HCEC 1CT (cell line): ENCODE results near the gene AKT2.

ENCODE experiments used
- DNase-seq: peaks from one replicate; pipeline ENCODE4 v3.0.0-alpha.2; 2017

The AKT2 gene

DNA sequence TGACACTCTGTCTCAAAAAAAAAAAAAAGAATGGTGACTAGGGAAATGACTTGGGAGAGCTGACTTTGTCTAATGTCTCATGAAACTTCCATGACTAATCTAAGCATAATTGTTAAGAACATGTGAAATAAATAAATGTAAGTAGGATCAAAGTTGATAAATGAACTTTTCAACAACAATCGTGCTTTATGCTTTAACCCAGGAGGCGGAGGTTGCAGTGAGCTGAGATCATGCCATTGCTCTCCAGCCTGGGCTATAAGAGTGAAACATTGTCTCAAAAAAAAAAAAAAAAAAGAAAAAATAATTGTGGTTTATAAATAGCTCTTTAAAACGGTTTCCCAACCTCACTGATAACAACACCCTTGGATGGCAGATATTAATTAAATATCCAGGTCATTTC lies 12.9 kb upstream of the AKT2 start:
- no peak for DNase-seq

DNA sequence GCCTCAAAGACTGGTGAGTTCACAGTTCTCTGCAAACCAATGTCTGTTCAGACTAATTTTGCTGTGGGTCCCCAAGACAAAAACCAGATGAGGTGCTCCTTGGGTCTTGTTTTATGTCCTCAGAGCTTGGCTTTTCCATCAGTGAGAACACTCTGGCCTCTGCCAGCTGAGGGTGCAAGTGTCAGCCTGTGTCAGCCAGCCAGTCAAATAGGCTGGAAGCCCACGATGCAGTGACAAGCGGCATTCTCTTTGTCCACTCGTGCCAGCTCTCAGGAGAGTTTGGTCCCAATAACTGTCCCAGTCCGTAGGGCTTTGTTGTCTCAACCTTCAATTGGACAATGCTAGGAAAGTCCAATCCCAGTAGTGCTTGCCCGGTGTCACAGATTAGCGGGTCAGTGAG lies 9.4 kb upstream of the AKT2 start:
- no peak for DNase-seq

DNA sequence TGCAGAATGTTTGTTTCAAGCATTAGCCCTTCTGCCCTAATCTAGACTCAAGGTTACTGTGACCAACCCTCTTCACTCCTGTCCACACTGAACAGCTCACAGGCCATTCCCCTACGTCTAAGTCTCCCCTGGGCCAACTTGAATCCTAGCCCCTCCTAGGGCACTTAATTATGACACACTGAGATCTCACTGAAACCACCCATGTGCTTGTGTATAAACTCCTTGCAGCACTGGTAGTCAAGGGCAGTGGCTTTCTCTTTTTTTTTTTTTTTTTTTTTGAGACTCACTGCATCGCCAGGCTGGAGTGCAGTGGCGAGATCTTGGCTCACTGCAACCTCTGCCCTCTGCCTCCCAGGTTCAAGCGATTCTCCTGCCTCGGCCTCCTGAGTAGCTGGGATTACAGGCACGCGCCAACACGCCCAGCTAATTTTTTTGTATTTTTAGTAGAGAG lies 1.9 kb upstream of the AKT2 start:
- no peak for DNase-seq

DNA sequence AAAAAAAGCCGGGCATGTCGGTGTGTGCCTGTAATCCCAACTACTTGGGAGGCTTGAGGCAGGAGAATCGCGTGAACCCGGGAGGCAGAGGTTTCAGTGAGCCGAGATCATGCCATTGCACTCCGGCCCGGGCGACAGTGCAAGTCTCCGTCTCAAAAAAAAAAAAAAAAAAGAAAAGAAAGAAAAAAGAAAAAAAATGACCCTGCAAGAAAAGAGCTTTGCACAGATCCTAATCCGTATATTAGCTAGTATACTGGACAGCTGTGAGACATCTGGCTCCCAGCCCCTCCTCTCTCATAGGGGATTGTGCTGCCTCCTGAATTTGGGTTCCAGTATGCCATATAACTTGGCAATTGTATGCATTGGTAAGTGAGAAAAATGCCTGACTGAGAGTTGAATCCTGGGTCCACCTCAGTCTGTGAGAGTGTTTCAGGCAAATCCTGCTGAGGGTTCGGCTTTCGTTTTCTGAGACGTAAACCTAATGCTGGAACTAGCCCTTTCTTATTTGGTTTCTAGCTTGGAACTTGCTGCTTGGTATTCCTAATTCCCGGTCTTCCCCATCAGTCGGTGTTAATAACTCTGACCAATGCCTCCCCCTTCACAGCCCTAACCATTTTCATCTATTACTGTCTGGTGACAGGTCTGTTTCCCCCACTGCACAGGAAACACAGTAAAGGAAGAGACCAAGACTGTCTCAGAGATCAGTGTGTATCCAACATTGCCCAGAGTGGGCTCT lies 1.3 kb upstream of the AKT2 start:
- DNase-seq, result no peak

DNA sequence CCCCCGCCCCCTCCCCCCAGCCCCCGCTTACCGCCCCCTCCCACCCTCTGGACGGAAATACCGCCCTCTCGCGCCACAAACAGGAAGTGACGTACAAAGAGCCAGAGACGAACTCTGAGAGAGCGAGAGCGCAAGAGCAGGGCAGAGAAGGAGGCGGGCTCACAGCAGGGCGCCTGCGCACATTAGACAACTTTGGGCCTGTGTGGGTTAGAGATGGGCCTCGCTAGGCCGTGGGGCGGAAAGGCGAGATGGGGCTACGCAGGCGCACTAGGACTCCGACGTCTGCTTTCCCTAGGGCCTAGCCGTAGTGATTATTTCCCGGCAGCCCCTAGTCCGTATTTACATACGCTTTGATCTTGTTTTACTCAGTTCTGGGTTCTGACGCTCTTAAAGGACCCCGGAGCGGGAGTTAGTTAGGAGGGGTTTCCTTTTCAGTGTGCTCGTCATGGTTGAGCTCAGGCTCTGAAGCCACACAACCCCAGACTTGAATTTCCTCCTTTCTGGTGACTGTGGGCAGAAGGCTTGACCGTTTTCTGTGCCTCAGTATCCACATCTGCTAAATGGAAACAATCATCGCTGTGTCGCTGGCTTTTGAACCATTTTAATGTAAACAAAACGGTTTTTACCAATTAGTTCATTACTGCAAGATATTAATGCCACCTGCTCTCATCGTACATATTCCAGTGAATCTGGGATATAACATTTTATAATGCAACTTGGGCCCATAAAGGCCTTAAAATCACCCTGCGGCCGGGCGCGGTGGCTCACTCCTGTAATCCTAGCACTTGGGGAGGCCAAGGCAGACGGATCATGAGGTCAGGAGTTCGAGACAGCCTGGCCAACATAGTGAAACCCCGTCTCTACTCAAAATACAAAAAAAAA lies 449 bp upstream of the AKT2 start:
- DNase-seq, result peak; percentile 100

DNA sequence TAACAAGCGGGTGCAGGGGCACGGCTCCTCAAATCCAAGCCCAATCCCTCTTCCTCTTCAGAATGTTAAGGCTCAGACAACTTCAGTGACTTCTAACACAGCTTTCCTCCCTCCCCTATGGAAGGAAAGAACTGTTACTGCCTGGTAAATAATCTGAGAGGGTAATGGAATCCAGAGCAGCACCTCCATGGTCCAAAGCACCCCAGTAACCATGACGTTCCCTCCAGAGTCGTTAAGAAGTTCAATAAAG lies 969 bp downstream of the AKT2 start:
- no peak for DNase-seq

DNA sequence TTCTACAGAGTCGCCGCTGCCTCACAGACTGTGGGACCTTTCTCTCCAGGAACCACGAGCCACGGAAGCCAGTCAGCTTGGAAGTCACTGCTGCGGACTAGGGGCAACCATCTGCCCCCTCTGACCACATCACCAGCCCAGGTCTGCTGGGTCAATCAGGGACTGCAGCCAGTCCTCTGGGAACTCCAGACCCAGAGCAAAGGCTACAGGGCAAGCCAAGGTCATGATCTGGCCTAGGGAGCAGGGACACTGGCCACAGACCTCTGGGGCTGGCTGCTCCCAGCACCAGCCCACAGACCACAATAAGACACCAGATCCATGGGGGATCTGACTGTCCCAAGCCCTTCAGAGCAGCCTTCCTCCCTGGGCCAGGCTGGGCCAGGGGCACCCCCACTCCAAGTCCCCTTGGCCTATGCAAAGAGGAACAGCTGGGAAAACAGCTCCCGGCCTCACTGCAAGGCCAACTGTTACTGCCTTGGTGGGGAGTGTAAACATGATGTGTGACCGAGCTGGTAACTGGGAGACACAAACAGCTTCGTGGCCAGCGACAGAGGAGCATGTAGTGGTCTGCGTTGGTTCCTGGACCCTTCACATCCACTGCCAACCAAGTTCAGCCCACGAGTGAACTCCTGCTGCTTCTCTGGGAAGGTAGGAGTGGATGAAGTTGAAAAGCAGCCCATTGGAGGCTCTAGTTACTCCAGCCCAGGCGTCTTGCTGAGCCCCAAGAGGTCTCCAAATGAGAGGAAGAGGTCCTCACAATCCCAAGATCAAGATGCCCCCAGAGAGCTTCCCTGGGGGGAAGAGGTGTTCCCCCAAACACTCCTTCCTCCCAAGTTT lies 1.5 kb downstream of the AKT2 start:
- no peak for DNase-seq

DNA sequence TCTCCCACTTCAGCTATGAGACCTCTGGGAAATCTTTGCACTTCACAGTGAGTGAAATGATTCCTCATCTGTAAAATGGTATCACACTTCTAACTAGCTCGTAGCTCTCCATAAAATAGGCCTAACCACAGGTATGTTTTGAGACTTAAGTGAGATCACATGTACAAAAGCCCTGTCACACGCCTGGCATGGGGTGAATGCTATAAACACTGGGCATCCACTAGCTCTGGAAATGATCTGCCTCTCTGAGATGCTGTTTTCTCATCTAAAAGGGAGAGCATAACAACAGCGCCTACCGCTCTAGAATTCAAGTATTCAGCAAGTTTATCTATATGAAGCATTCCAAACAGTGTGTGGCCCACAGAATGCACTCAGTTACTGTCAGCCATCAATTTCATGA lies 2.2 kb downstream of the AKT2 start:
- peak; percentile 9 for DNase-seq

DNA sequence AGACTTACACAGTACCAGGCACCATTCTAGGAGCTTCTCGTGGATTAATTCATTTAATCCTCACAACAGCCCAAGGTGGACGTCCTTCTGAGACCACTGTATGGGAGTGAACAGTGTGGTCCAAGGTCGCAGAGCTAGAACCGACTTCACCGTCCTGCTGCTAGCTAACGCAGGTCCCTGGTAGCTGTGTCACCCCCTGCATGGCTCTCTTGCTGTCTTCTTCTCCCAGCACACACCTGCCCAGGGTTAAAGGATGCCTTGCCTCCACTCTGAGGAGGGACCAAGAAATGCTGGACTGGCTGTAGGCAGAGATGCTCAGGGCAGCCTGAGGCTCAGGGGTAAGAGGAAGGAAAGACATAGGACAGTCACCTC lies 3.0 kb downstream of the AKT2 start:
- DNase-seq, result no peak

DNA sequence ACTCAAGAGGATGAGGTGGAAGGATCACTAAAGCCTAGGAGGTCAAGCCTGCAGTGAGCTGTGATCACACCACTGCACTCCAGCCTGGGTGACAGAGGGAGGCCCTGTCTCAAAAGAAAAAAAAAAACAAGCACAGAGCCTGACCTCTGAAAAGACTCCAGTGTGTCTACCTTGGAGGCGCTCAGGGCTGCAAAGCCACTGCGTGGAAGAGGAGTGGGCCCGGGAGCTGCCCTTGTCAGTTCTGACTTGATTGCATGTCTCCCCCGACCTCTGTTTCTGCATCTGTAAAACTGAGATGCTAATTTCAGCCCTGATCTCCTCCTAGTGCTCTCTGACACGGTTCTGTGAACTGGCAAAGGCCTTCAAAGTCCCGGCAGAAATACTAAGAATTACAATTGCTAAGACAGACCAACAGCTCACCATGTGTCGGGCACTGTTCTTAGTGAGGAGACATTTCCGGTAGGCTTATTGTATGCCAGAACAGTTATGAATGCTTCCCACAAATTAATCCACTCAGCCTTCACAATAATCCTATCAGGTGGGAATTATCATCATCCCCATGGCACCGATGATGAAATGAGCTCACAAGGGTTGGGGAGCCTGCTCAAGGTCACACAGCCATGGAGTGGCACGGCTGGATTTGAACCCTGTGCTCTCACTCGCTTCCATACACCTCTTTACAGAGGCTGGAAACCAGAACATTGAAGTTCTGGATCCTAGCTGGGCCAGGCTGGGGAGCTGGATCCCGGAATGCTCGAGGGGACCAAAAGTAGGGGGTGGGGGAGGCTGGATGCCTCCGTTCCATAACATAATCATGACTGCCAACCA lies 3.5 kb downstream of the AKT2 start:
- no peak for DNase-seq

DNA sequence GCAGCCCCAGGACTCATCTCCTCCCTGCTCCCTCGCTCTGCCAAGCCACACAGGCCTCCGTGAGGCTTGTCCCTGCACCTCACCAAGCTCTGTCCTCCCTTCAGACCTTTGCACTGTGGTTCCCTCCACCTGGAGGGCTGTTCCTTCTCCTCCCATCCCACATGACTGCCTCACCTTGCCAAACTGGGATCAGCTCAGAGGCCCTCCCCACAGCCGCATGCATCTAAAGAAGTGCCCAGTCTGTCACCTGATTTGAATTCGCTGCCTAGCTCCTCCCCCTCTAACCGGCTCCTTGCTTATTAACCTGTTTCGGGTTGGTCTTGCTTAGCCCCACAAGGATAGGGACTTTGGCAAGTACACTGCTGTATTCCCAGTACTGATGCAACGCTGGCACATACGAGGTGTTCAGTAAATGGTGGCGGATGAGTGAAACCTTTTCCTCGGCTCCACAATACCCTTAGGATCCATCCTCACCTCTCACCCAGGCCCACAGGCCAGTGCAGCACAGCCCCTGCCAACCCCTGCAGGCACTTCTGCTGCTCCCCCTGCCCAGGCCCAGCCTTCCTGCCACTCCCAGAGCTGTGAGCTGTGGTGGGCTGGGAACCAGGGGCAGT lies 4.4 kb downstream of the AKT2 start:
- DNase-seq, result no peak

DNA sequence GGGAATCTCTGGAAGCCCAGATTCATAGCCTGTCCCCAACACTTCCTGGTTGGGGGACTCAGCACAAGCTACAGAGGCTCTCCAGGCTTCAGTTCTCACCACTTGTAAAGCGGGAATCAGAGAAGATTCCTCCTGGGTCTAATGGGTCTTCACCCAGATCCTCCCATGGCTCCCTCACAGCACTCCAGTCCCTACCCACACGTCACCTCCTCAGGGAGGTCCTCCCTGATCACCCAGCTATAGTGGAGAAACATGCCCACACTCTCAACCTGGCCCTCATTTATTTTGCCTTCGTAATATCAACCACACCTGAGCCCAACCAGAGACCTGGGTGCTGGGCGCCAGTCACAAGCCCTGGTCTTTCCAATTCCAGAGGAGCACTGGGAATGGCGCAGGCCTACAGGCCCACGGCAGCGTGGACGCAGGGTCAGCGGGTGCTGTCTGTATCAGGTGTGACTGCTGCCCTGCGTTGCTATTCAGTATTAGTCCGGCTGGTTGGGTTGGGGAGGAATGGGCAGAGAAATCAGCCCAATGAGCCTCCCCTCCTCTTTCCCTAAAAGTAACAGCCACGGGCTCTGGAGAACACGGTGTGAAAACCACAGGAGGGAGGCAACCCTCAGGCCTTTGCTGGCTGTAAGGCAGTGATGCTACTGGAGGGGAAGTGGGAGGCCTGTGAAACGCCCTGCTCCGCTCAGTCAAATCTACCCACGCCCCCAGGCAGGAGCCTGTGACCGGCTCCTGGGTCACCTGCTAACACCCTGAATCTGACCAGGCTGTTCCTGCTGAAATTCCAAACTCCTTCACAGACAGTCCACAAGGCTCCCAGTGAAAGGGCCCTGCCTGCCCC lies 5.2 kb downstream of the AKT2 start:
- DNase-seq, result no peak

DNA sequence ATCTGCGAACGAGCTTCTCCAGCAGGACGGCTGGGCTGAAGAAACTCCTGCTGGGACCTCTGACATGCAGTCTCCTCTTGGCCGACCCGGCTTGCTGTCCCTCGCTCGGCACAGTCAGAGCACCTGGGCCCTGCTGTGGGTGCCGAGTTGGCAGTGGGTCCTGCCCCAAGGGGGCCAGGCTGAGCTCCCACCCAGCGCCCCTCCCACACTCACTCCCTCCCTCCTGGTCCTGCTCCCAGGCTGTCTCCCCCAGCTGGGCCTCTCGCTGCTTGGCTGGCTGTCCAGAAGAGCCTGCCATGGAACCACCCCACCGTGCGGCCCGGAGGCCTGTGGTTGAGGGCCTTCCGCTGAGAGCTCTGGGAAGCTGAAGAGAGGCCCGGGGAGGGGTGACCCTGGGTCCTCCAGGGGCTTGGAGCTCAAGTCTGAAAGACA lies 6.0 kb downstream of the AKT2 start:
- DNase-seq, result no peak

DNA sequence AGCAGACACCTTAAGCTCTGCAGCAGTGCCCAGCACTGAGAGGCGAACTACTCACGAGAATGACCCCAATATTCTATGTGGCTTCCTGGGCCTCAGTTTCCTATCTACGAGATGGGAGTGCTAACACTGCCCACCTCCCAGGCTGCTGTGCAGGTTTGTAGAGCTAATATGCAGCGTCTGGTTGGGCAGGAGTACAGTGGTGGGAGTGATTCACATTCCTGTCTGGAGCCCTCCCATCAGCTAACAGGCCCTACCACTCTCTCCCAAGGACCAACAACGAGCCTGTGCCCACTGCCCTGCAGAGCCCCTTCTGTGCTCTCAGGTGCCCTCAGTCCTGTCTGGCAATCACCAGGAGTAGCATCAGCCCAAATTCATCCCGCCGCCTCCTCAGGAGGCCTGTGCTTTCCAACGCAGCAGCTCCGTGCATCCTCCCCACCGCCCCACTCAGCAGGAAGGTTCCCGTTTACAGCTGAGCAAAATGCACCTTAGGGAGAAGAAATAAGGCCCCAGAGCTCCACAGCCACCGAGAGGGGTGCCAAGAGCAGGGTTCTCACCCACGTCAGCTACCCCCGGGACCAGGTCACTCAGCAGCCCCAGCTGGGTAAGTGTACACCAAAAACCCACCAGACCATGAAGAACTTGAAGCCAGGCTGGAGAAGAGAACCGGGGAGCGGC lies 6.6 kb downstream of the AKT2 start:
- no peak for DNase-seq

DNA sequence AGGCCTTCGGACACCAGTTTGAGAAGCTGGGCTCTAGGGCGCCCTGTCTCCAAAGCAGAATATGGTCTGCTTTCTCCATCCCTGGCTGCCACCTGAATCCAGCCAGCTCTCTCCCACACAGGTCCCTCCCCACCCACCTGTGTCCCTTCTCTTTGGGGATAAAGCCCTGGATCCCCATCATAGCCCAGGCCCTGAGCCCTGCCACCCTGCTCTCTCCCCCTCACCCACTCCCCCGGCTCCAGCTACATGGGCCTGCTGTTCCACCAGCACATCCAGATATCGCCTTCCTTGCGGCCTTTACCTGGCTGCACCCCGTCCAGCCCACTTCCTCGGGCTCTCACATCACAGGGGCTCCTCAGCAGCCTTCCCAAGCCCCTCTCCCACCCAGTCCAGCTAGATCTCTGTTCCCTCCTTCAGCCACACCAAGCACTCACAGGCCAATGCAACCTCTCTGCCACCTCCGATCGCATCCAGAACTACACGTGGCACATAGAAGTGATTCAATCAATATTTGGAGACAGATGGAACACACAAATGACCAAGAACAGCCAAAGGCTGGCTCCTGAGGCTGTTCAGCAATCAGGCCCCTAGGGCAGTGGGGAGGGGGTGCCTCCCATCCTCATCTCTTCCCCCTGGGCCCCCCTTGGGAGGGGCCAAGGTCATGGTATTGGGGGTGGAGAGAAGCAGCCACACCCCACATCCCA lies 7.6 kb downstream of the AKT2 start:
- DNase-seq, result no peak

DNA sequence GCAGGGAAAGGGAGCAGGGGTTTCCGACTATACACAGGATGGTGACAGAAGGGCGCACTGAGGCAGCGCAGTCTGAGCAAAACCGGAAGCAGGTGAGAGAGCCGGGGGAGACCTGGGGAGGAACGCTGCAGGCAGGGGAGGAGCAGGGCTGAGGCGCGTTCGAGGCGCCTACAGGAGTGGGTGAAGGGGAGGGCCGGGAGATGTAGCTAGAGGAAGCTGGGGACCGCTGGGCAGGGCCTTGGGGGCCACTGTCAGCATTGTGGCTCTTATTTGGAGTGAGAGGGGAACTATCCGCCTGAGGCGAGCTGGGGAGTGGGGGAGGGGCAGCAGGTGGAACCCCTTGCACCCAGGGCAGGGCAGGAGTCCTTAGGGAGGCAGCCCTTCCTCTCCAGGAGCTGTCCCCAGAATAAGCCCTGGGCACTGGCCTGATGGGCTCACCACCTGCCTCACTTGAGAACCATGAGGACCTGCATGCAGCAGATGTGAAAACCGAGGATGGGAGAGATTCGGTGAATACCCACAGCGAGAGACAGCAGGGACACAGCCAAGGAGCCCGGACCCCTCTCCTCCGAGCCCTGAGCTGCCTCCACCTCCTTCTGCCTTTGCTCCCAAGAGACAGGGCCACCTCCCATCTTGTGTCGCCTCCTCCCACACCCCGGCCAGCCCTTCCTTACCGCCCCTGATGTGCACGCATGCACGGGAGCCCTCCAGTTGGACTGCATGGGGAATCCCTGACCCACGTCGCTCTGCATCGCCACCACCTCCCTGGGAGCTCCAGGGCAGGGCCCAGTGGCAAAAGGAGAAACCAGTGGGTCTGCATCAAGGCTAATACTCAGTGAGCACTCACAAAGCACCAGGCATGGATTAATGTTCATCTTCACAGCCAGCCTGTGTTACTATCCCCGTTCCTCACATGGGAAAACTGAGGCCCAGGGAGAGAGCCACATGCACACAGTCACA lies 10.3 kb downstream of the AKT2 start:
- DNase-seq, result no peak

DNA sequence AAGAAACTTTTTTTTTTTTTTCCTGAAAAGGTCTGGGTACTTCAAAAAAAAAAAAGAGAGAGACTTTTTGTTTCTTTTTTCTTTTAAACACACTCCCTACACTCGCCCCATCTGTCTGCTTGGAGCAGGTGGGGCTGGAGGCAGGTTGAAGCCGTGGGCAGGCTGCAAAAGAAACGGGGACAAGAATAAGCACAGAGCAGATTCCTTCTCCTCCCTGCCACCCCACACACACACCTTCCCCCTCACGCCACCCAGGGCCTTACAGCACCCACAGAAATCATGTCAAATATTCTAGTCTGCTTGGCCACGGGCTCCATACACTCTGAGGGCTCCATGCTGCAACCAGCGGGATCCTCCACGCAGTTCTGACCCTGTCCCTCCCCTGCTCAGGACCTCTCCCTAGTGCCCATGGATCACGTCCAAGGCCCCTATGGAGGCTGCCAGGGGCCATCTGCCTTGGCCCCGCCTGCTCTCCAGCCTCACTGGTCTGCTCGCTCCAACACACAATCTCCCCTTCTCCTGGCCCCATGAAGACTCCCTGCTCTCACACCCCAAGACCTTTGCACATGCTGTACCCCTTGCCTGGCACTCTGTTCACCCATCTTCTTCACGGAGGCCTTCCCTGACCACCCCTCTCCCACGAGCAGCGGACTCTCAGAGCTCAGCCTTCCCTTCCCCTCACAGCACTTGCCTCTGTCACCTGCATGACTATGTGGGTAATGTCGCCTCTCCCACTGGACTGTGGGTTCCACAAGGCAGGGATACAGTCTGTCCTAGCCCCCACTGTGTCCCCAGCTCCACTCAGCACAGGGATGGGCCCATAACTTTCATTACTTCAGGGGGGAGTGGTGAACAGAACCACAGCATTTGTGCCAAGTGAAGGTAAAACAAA lies 11.4 kb downstream of the AKT2 start:
- DNase-seq, result no peak

DNA sequence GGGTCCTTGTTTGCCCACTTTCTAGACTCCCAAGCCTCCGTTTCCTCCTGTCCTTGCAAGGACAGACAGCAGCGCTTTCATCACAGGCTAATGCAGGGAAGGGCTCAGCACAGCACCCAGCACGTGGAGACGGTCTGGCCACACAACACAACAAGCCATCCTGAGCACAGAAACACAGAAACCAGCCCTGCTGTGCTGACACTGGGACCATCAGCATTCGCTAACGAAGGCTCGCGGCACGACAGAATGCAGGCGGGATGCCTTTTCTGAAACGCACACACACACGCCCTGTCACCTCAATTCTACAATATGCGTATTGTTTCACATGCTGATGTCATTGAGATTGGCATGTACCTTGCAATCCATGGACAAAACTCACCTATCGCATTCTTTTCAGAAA lies 12.9 kb downstream of the AKT2 start:
- DNase-seq, result no peak
